Activated T-helper 1 cell treated with anti-CD3 and anti-CD28 coated beads, Interleukin-12 subunit alpha, Interleukin-12 subunit beta, Interleukin-2, Interleukin-4 antibody, amounts not matched to agents 30 ng/mL and 10 ng/mL and 1 ng/mL, durations not matched to agents 14 hours and 24 hours and 36 hours (primary cell): ENCODE data around the gene NT5DC4. TPM values are rescaled to one million over a fixed set of nuclear protein-coding genes. Genes with fewer than 3 reads are reported as not detected.
A peak's percentile ranks its signal among the peaks of the same experiment; 100 is the strongest.

Experiments used
- DNase-seq: peaks from one replicate; pipeline ENCODE4 v3.0.0; 2021; ENCODE audit warnings: low spot score
- H3K27ac Mint-ChIP-seq: one replicate; pipeline ENCODE4 v1.8.0; 2021; ENCODE audit warnings: mild to moderate bottlenecking, mixed read lengths
- H3K27me3 Mint-ChIP-seq: one replicate; pipeline ENCODE4 v1.8.0; 2022; ENCODE audit warnings: mild to moderate bottlenecking, moderate library complexity, mixed read lengths; ENCODE audit not compliant: insufficient read depth
- H3K36me3 Mint-ChIP-seq: one replicate; pipeline ENCODE4 v1.8.0; 2021; ENCODE audit warnings: low read depth, mixed read lengths
- H3K4me1 Mint-ChIP-seq: one replicate; pipeline ENCODE4 v1.8.0; 2021; ENCODE audit warnings: low read depth, mixed read lengths
- H3K4me3 Mint-ChIP-seq: one replicate; pipeline ENCODE4 v1.8.0; 2021; ENCODE audit warnings: mild to moderate bottlenecking, moderate library complexity, mixed read lengths
- H3K9me3 Mint-ChIP-seq: one replicate; pipeline ENCODE4 v1.8.0; 2021; ENCODE audit warnings: mixed read lengths
- intact Hi-C: fragments of 100-400 bp; cut with micrococcal nuclease; formaldehyde crosslinking; loops from one replicate; pipeline ENCODE4 v1.15.1; 2024
- total RNA-seq: library from RNA; stranded (reverse); gene quantifications from 2 replicates; pipeline ENCODE4 v1.2.3, GENCODE V29; 2022

The NT5DC4 gene
- total RNA-seq, 1 donor from 2014 or later: not detected

- DNase-seq: no peak
- Mint-ChIP-seq H3K9me3 (peaks cover 15% of the 10 kb centered on the region), H3K4me1 (peaks cover 32% of the 10 kb centered on the region), H3K4me3 (no peak overlapping the region), H3K36me3 (peaks cover 8% of the 10 kb centered on the region), H3K27ac (no peak overlapping the region), H3K27me3 (peaks cover 6% of the 10 kb centered on the region)
- intact Hi-C loops: loop anchor here (1.0 kb wide), 1 partner anchor 9 kb away; no protein-coding TSS in a partner anchor
Measured at GRCh38 chr2:112772322-112772721, 51.5 kb downstream of the NT5DC4 start.

GRCh38 chr2:112772911-112773475 lies 52.2 kb downstream of the NT5DC4 start:
- peaks cover 6% of the 10 kb centered on the region for H3K27me3 Mint-ChIP-seq
- H3K36me3 Mint-ChIP-seq: peaks cover 10% of the 10 kb centered on the region
- intact Hi-C loops: loop anchor here (1.0 kb wide), 1 partner anchor 10 kb away; no protein-coding TSS in a partner anchor
- no peak overlapping the region for H3K4me3 Mint-ChIP-seq
- no peak for DNase-seq
- H3K9me3 Mint-ChIP-seq: peaks cover 8% of the 10 kb centered on the region
- no peak overlapping the region for H3K27ac Mint-ChIP-seq
- peaks cover 31% of the 10 kb centered on the region for H3K4me1 Mint-ChIP-seq

DNA sequence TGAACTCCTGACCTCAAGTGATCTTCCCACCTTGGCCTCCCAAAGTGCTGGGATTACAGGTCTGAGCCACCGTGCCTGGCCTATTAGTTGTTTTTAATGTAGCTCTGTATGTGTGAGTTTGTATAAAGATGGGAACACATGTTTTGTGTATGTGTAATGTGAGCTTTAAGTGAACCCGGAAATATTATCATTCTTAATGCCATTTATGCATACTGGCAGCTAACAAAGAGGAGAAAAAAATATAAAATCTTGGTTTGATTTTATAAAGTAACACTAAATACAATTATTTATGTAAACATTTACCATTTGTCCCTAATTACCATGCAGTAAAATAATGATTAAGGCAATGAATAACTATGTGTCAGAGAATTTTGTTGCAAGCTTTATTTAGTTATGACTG lies 52.7 kb downstream of the NT5DC4 start:
- peaks cover 27% of the 10 kb centered on the region for H3K4me1 Mint-ChIP-seq
- peaks cover 4% of the 10 kb centered on the region for H3K9me3 Mint-ChIP-seq
- H3K4me3 Mint-ChIP-seq: no peak overlapping the region
- DNase-seq: no peak
- intact Hi-C loops: no loop called here
- H3K27me3 Mint-ChIP-seq: peaks cover 6% of the 10 kb centered on the region
- H3K36me3 Mint-ChIP-seq: peaks cover 9% of the 10 kb centered on the region
- no peak overlapping the region for H3K27ac Mint-ChIP-seq

DNA sequence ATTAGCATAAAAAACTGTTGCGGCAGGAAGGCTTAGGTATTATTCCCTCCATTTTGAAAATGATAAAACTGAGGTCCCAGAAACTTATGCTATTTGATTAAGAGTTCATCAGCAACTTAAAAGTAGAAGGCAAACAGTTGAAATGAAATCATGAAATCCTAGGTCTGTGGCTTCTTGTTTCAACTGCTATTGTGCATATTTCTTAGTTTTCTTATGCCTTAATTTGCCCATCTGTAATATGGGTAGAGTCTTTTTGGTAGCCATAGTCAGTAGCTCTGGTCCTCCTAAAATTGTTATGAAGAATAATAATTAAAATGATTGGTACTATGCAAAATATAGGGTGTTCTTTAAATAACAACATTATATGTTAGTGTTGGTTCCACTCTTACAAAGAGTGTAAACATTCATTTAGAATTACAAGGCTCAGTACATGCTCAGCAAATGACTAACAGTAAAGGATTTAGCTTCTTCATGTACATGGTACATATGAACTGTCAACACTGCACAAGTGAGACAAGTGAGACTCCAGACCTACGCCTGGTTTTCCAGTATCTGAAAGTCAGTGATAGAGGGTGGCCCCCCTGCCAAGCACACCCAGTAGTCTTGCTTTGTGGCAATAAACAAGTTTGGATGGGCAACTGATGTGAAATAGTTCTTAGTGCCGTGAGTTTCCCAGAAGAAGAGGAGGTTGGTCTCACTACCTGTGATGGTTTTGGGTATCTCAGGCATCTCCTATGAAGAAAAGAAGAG lies 53.9 kb downstream of the NT5DC4 start:
- no peak for DNase-seq
- H3K4me1 Mint-ChIP-seq: peaks cover 27% of the 10 kb centered on the region
- H3K4me3 Mint-ChIP-seq: no peak overlapping the region
- peaks cover 14% of the 10 kb centered on the region for H3K36me3 Mint-ChIP-seq
- no peak overlapping the region for H3K27ac Mint-ChIP-seq
- peaks cover 13% of the 10 kb centered on the region for H3K27me3 Mint-ChIP-seq
- intact Hi-C loops: no loop called here
- H3K9me3 Mint-ChIP-seq: peaks cover 4% of the 10 kb centered on the region

- H3K4me1 Mint-ChIP-seq: peaks cover 27% of the 10 kb centered on the region
- H3K9me3 Mint-ChIP-seq: peaks cover 4% of the 10 kb centered on the region
- peaks cover 14% of the 10 kb centered on the region for H3K36me3 Mint-ChIP-seq
- no peak overlapping the region for H3K4me3 Mint-ChIP-seq
- no peak for DNase-seq
- intact Hi-C loops: loop anchor here (1.0 kb wide), 1 partner anchor 45 kb away; no protein-coding TSS in a partner anchor
- peak overlapping the region; percentile 9 for H3K27ac Mint-ChIP-seq
- peaks cover 13% of the 10 kb centered on the region for H3K27me3 Mint-ChIP-seq
Measured at GRCh38 chr2:112776113-112776512, 55.3 kb downstream of the NT5DC4 start.

GRCh38 chr2:112777036-112777435 lies 56.2 kb downstream of the NT5DC4 start:
- intact Hi-C loops: no loop called here
- H3K4me3 Mint-ChIP-seq: peak overlapping the region; percentile 16
- H3K36me3 Mint-ChIP-seq: peaks cover 14% of the 10 kb centered on the region

GRCh38 chr2:112779598-112779997 lies 58.8 kb downstream of the NT5DC4 start:
- DNase-seq: no peak
- Mint-ChIP-seq H3K4me3 (no peak overlapping the region), H3K36me3 (peaks cover 14% of the 10 kb centered on the region), H3K4me1 (peaks cover 38% of the 10 kb centered on the region), H3K27me3 (peaks cover 13% of the 10 kb centered on the region), H3K27ac (no peak overlapping the region), H3K9me3 (peaks cover 4% of the 10 kb centered on the region)
- intact Hi-C loops: no loop called here

More at GRCh38 chr2:112777036-112777435, 56.2 kb downstream of the NT5DC4 start:
- Mint-ChIP-seq H3K4me1 (peaks cover 27% of the 10 kb centered on the region), H3K27ac (peak overlapping the region; percentile 89), H3K27me3 (peaks cover 13% of the 10 kb centered on the region), H3K9me3 (peaks cover 4% of the 10 kb centered on the region)
- no peak for DNase-seq

GRCh38 chr2:112782234-112782799 lies 61.5 kb downstream of the NT5DC4 start:
- H3K36me3 Mint-ChIP-seq: peaks cover 10% of the 10 kb centered on the region
- intact Hi-C loops: no loop called here
- H3K27me3 Mint-ChIP-seq: peaks cover 12% of the 10 kb centered on the region
- peaks cover 25% of the 10 kb centered on the region for H3K4me1 Mint-ChIP-seq
- peak overlapping the region; percentile 32 for H3K4me3 Mint-ChIP-seq
- no peak overlapping the region for H3K27ac Mint-ChIP-seq
- no peaks in the 10 kb centered on the region for H3K9me3 Mint-ChIP-seq
- no peak for DNase-seq

DNA sequence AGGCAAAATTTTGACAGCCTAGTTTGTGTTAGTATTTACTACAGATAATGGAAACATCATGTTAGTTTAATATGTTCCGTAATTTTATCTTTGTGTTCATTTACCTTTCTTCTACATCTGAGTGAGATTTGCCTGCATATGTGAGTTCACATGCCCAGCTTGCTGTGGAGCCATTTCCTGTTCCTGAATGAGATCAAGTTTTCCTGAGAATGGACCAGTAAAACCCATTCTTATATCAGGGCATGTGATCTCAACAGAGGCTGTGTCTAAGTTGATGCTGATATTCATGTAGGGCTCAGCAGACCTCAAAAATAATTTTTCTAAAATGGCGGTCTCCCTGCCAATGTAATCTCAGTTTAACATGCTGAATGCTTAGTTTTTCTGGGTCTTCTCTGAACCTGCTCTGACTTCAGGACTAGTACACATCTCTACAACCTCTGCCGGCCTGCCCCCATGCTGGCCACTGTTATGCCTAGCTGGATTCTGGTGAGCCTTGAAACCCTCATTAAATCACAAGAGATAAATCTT lies 62.4 kb downstream of the NT5DC4 start:
- Mint-ChIP-seq H3K27me3 (peaks cover 12% of the 10 kb centered on the region), H3K27ac (no peak overlapping the region), H3K4me3 (peak overlapping the region; percentile 68), H3K4me1 (peaks cover 20% of the 10 kb centered on the region), H3K36me3 (peaks cover 5% of the 10 kb centered on the region), H3K9me3 (no peaks in the 10 kb centered on the region)
- intact Hi-C loops: no loop called here
- no peak for DNase-seq

DNA sequence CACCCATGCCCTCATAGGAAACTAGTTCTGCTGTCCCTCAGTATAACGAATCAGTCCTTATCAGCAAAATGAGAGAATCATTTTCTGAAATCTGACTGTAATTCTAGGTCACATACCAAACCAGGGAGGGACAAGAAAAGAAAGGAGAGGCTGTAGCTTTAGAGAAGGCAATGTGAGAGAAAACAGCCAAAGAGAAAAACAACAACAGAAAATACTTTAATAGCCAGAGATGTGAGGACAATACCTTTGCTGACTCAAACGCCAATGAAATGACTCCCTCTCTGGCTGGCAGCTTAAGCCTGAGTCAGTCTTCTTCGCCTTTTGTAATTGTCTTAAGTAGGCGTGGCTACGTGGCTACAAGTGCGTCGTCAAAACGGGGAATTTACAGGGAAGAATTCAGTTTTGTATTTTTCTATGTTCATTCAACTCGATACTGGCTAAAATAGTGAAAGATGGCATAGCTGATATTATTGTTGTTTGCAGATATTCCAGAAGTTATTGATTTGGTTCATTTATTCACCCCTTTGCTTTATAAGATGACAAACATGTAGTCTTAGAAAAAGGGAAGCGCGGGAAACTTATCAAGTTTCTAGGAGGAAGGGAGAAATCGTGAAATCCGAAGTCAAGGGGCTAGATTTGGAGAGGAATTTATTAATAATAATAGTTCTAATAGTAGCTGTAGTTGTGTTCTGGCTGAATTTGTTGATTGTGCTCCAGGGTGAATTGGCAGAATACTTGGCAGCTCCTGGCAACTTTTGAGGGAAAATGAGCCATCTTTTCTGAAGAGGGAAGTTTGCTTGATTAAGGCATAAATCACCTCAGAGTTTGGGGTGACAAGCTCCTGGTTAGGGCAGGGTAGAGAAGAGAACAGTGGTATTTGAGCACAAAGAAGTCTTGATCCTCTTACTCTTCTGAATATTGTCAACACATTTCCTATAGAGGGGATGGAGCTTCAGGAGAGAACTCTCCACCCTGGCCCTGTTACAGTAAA lies 63.7 kb downstream of the NT5DC4 start, which contains the start of gene IL1A:
Gene IL1A, minus strand, starts transcription at position 295 of the 991 bp plus-strand sequence. CDS start 723 bp downstream, outside the sequence.
- H3K36me3 Mint-ChIP-seq: no peaks in the 10 kb centered on the region
- H3K4me1 Mint-ChIP-seq: peaks cover 20% of the 10 kb centered on the region
- no peak within 1 kb of the TSS for H3K27ac Mint-ChIP-seq
- intact Hi-C loops: no loop called here
- DNase-seq: no peak
- no peaks in the 10 kb centered on the region for H3K9me3 Mint-ChIP-seq
- H3K27me3 Mint-ChIP-seq: peaks cover 8% of the 10 kb centered on the region
- H3K4me3 Mint-ChIP-seq: peak within 1 kb of the TSS; percentile 68

DNA sequence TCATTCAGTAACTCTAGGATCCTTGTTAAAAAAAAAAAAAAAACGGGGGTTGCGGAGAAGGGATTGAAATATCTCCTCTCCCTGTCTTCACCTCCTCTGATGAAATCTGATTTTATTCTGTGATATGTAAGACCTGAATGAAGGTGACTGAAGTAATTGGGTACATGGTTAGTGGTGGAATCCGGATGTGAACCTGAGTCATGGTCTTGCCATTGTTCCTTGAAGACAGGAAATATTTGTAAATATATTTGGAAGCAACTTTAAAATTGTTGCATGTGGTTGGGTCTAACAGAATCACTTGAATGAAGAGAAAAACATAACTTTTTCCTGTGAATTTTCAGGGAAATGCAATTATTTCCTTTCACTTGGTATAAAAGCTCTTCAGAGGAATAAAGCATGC lies 66.5 kb downstream of the NT5DC4 start:
- Mint-ChIP-seq H3K27me3 (peaks cover 8% of the 10 kb centered on the region), H3K4me1 (peaks cover 20% of the 10 kb centered on the region), H3K36me3 (no peaks in the 10 kb centered on the region), H3K9me3 (no peaks in the 10 kb centered on the region), H3K27ac (no peak overlapping the region), H3K4me3 (no peak overlapping the region)
- intact Hi-C loops: no loop called here
- no peak for DNase-seq

DNA sequence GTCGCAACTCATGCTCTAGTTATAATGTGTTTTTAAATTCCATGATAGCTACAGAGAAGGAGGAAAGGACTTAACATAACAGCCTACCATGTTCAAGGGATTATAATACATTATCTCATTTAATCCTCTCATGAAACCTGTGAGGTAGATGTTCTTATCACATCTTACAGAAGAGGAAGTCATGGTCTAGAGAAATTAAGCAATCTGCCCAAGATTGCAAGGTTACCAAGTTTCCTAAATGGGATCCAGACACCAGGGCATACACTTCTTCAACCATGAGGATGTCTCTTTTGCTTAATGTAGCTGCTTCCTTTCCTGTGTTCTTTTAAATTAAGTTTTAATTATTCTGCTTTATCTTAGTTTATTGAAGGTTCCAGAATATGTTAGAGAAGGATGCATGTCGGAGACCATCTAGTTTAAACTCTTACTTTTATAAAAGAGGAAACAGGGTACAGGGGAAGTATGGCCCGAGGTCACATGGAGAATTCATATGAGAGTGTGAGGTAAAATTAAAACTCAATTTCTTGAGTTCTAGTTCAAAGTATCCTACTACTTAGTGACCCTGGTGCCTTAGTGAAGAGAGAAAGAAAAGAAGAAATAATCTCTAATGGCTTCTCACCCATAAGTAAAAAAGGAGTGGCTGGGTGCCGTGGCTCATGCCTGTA lies 67.0 kb downstream of the NT5DC4 start:
- Mint-ChIP-seq H3K9me3 (no peaks in the 10 kb centered on the region), H3K27me3 (peaks cover 8% of the 10 kb centered on the region), H3K4me3 (no peak overlapping the region), H3K4me1 (peaks cover 19% of the 10 kb centered on the region), H3K27ac (no peak overlapping the region), H3K36me3 (no peaks in the 10 kb centered on the region)
- intact Hi-C loops: no loop called here
- no peak for DNase-seq
